A549 (cell line): ENCODE data around the gene SYNPR. TPM values are rescaled to one million over a fixed set of nuclear protein-coding genes. Genes with fewer than 3 reads are reported as not detected.

ENCODE experiments used
- ATAC-seq, 2 experiments: fragments of 200-7000 bp in 1 of 2; fragments of >200 bp in 1 of 2; cut with Nextera tagmentation in 1 of 2; cut with Tn5 transposase in 1 of 2; 3 replicates each; pipeline versions ENCODE4 v1.8.0 to v1.9.1; 2018 to 2020; ENCODE audit warnings: mild to moderate bottlenecking in 1 of 2, moderate library complexity in 1 of 2
- CTCF ChIA-PET: fragments of 300-600 bp; sonication (Branson Sonifier 250); formaldehyde crosslinking; extraction: SDS; loops from one replicate; lab custom pipeline; 2021; ENCODE audit warnings: antibody characterized with exemption, inconsistent platforms; lab: Yijun Ruan, JAX
- POLR2A ChIA-PET: fragments of 350-600 bp; formaldehyde crosslinking; extraction: SDS; loops from one replicate; lab custom pipeline; 2021; ENCODE audit warnings: antibody characterized with exemption, inconsistent platforms; lab: Yijun Ruan, JAX
- DNase-seq, 2 experiments: peaks; one replicate each; pipeline versions ENCODE4 v3.0.0 to v3.0.0-alpha.2; 2011 to 2016; ENCODE audit warnings: low read depth in 1 of 2, low spot score in 1 of 2
- FAIRE-seq: peaks from 2 replicates; lab custom pipeline; 2011; peaks lifted over from hg19 to GRCh38; lab: Jason Lieb, UNC
- H3K27ac ChIP-seq, 2 experiments: fragments of >200 bp; sonication (Bioruptor Twin); formaldehyde crosslinking; 3 replicates each; pipeline ENCODE4 v1.5.1; 2016 to 2017
- H3K4me1 ChIP-seq: fragments of >200 bp; sonication (Bioruptor Twin); formaldehyde crosslinking; 3 replicates; pipeline ENCODE4 v1.6.1; 2016
- H3K4me2 ChIP-seq: fragments of >200 bp; sonication (Bioruptor Twin); formaldehyde crosslinking; 3 replicates; pipeline ENCODE4 v1.6.1; 2016
- H3K4me3 ChIP-seq: fragments of >200 bp; sonication (Bioruptor Twin); formaldehyde crosslinking; 3 replicates; pipeline ENCODE4 v1.5.1; 2016
- H3K9me3 ChIP-seq: fragments of >200 bp; sonication (Bioruptor Twin); formaldehyde crosslinking; 3 replicates; pipeline ENCODE4 v1.6.1; 2016
- CBX2 ChIP-seq: fragments of 200-600 bp; sonication (generic); IDR thresholded peaks from 2 replicates; pipeline ENCODE4 v1.6.1; 2016; ENCODE audit warnings: low read depth, mild to moderate bottlenecking, borderline replicate concordance
- CHD4 ChIP-seq: fragments of 200-600 bp; sonication (generic); IDR thresholded peaks from 2 replicates; pipeline ENCODE4 v1.6.1; 2016; ENCODE audit warnings: antibody characterized with exemption, mild to moderate bottlenecking, borderline replicate concordance
- EHF ChIP-seq: fragments of 250-450 bp; sonication (Bioruptor Pico); IDR thresholded peaks from 2 replicates; pipeline ENCODE4 v1.5.0; 2020; ENCODE audit warnings: mild to moderate bottlenecking
- HOXB5 ChIP-seq: fragments of 250-450 bp; sonication (Bioruptor Pico); IDR thresholded peaks from 2 replicates; pipeline ENCODE4 v1.5.0; 2020; ENCODE audit warnings: mild to moderate bottlenecking, moderate library complexity
- KDM5A ChIP-seq: fragments of 200-600 bp; sonication (generic); IDR thresholded peaks from 2 replicates; pipeline ENCODE4 v1.6.1; 2016; ENCODE audit warnings: antibody characterized with exemption, mild to moderate bottlenecking
- NFE2L2 ChIP-seq: fragments of 150-350 bp; conservative IDR thresholded peaks from 2 replicates; pipeline ENCODE4 v1.6.1; 2014; ENCODE audit warnings: low read length
- POLR2AphosphoS2 ChIP-seq: conservative IDR thresholded peaks from 2 replicates; pipeline ENCODE4 v1.6.1; 2012; ENCODE audit warnings: low read length, improper control_type of control experiment, inconsistent platforms
- RARB ChIP-seq: fragments of 250-450 bp; sonication (Bioruptor Pico); IDR thresholded peaks from 2 replicates; pipeline ENCODE4 v1.8.0; 2021; ENCODE audit warnings: mild to moderate bottlenecking, moderate library complexity
- RCOR1 ChIP-seq: fragments of 150-350 bp; IDR thresholded peaks from 2 replicates; pipeline ENCODE4 v1.6.1; 2014; ENCODE audit warnings: antibody characterized with exemption, low read length, low read depth
- RNF2 ChIP-seq: fragments of 200-600 bp; sonication (generic); IDR thresholded peaks from 2 replicates; pipeline ENCODE4 v1.6.1; 2016; ENCODE audit warnings: low read depth, mild to moderate bottlenecking, antibody characterized with exemption, moderate library complexity, borderline replicate concordance
- SREBF2 ChIP-seq: fragments of 450-650 bp; IDR thresholded peaks from 2 replicates; pipeline ENCODE4 v1.6.1; 2014; ENCODE audit warnings: mild to moderate bottlenecking, moderate library complexity
- ZFP36 ChIP-seq: fragments of 450-650 bp; IDR thresholded peaks from 2 replicates; pipeline ENCODE4 v1.6.1; 2014; ENCODE audit warnings: borderline replicate concordance; ENCODE audit not compliant: partially characterized antibody
- ZSCAN20 ChIP-seq: fragments of 250-450 bp; sonication (Bioruptor Pico); IDR thresholded peaks from 2 replicates; pipeline ENCODE4 v1.8.0; 2022; ENCODE audit warnings: mild to moderate bottlenecking, moderate library complexity
- WGBS: methylation state at CpG from one replicate; pipeline ENCODE4 v1.1.6; 2017; ENCODE audit errors: missing lambda C conversion rate; 5-methylcytosine and 5-hydroxymethylcytosine counted together
- polyA minus RNA-seq: library from RNA; depleted of rRNA, polyadenylated mRNA; stranded (reverse); fragments of >200 nt; gene quantifications from 2 replicates; pipeline ENCODE4 v1.2.3, GENCODE V29; 2011; rRNA and poly(A)+ RNA removed
- polyA plus RNA-seq, 4 experiments: library from polyadenylated mRNA; depleted of rRNA in 3 of 4; stranded (reverse); fragments of >200 nt; fragmentation: RNase III in 1 of 4; extraction: RNeasy Plus Mini Kit Qiagen cat#74134 plus additional on column Dnase treatment in 1 of 4; gene quantifications; 2 replicates in 3 of 4; 3 replicates in 1 of 4; pipeline ENCODE4 v1.2.3, GENCODE V29; 2011 to 2017
- TF ChIP-seq, protein P1 (sequence below): fragments of >200 bp; sonication (Bioruptor Twin); formaldehyde crosslinking; IDR thresholded peaks from 3 replicates; pipeline ENCODE4 v1.5.1; 2016
- TF ChIP-seq, protein P2 (sequence below): fragments of 250-450 bp; sonication (Bioruptor Pico); IDR thresholded peaks from 2 replicates; pipeline ENCODE4 v1.5.0; 2020; ENCODE audit warnings: low read depth, mild to moderate bottlenecking, moderate library complexity
- TF ChIP-seq, protein P3 (sequence below): fragments of 150-350 bp; IDR thresholded peaks from 2 replicates; pipeline ENCODE4 v1.6.1; 2014; ENCODE audit warnings: low read depth, mild to moderate bottlenecking, low read length
- TF ChIP-seq, protein P4 (sequence below): IDR thresholded peaks from 2 replicates; pipeline ENCODE4 v1.6.1; 2012

SYNPR gene
- polyA plus RNA-seq (2011; rRNA removed) (not detected in 2 replicates), polyA plus RNA-seq (2017; fragmentation: RNase III; extraction: RNeasy Plus Mini Kit Qiagen cat#74134 plus additional on column Dnase treatment) (not detected in 3 replicates), polyA minus RNA-seq (not detected in 2 replicates)
- not detected in 2 replicates for polyA plus RNA-seq (2012; cell fraction: cytosol; rRNA removed)
- not detected in 2 replicates for polyA plus RNA-seq (2012; cell fraction: nucleus; rRNA removed)

DNA sequence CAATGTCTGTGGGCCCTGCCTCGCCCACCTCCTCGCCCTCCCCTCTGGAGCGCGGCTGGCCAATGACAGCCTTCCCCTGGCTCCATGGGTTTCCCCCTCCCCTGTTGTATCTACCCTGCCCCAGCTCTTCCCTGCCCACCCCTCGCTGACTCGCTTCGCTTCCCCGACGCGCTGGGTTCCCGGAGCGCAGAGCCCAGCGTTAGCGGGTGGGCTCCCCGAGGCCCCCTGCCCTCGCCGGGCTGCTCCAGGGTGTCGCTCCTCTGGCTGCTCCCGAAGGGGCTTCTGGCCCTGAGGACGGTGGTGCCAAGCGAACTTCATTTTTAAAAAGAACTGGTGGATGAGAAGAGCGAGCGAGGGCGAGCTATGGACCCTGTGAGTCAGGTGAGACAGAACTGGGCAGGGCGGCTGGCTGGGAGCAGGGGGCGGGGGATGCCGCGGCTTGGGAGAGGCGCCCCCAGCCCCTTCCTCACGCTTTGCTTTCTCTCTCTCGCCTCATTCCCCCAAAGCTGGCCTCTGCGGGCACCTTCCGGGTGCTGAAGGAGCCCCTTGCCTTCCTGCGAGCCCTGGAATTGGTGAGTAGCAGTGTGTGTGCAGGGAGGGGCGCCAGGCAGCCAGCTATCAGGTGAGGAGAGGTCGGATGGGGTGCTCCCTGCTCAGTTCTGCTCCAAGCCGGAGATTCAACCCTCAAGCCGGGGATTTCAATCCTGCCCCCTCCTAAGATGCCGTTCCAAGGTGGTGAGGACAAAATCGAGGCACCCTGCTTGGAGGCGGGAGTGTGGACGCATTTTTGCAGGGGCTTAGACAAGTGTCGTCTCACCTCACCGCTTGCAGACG lies at the start of gene SYNPR:
Gene SYNPR, plus strand, starts transcription at position 138 of the 834 bp plus-strand sequence.
- DNase-seq (no peak), ATAC-seq (no peak)
- POLR2A ChIA-PET: no interaction called here

DNA sequence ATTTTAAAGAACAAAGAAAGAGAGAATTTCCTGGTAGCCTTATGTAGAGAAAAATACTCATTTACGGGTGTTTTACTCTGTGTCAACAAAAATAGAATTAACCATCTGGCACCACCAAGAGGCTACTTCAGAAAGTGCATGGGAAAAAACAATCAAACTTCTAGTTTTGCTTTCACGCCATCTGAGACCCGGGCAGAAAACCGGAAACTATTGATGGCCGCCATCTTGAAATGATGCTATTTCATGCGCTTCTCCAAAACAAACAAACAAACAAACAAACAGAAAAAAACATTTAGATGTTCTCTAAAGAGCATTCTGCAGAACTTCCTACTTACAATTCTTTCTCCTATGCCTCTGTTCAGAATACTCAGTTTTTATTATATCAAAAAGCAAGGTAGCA lies 49.4 kb upstream of the SYNPR start:
- WGBS: 4% methylated on average over 6 of the region's 6 CpGs
- FAIRE-seq (no peak), ATAC-seq (peak in 1 of 2 experiments; percentile 32; a peak in 1 of 6 replicates), DNase-seq (peak; percentile 2 to 19)
- ChIA-PET POLR2A (no interaction called here), CTCF (interaction anchor here (1.4 kb wide), 1 partner anchor 22 kb away, joined by 3 read pairs; no protein-coding TSS in a partner anchor)
- Histone ChIP-seq H3K4me1 (no peaks in the 10 kb centered on the region), H3K27ac (no peak overlapping the region), H3K9me3 (no peaks in the 10 kb centered on the region), H3K4me3 (no peak overlapping the region), H3K4me2 (no peak overlapping the region; the same call in 2 of the 3 replicates)
- TF ChIP-seq, protein P1, sequence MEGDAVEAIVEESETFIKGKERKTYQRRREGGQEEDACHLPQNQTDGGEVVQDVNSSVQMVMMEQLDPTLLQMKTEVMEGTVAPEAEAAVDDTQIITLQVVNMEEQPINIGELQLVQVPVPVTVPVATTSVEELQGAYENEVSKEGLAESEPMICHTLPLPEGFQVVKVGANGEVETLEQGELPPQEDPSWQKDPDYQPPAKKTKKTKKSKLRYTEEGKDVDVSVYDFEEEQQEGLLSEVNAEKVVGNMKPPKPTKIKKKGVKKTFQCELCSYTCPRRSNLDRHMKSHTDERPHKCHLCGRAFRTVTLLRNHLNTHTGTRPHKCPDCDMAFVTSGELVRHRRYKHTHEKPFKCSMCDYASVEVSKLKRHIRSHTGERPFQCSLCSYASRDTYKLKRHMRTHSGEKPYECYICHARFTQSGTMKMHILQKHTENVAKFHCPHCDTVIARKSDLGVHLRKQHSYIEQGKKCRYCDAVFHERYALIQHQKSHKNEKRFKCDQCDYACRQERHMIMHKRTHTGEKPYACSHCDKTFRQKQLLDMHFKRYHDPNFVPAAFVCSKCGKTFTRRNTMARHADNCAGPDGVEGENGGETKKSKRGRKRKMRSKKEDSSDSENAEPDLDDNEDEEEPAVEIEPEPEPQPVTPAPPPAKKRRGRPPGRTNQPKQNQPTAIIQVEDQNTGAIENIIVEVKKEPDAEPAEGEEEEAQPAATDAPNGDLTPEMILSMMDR: 0 out of 3 replicates have a peak, but pooled peaks have one; percentile 9
- TF ChIP-seq RNF2: no peak
- TF ChIP-seq ZFP36: no peak

More for the DNA sequence above, at the start of gene SYNPR:
- no peaks in the 10 kb centered on the region for H3K4me1 ChIP-seq
- H3K9me3 ChIP-seq: no peaks in the 10 kb centered on the region
- CTCF ChIA-PET: interaction anchor here (0.6 kb wide), 1 partner anchor 37 kb away, joined by 4 read pairs; no protein-coding TSS in a partner anchor
- no peak for FAIRE-seq
- TF ChIP-seq POLR2AphosphoS2 (no peak), SREBF2 (no peak), NFE2L2 (no peak), RARB (no peak), HOXB5 (CRISPR knock-in tag) (no peak), CHD4 (no peak), CBX2 (no peak), EHF (no peak), KDM5A (no peak), RCOR1 (no peak), ZSCAN20 (CRISPR knock-in tag) (no peak)
- TF ChIP-seq, protein P2, sequence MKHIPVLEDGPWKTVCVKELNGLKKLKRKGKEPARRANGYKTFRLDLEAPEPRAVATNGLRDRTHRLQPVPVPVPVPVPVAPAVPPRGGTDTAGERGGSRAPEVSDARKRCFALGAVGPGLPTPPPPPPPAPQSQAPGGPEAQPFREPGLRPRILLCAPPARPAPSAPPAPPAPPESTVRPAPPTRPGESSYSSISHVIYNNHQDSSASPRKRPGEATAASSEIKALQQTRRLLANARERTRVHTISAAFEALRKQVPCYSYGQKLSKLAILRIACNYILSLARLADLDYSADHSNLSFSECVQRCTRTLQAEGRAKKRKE (CRISPR knock-in tag): no peak
- TF ChIP-seq, protein P3, sequence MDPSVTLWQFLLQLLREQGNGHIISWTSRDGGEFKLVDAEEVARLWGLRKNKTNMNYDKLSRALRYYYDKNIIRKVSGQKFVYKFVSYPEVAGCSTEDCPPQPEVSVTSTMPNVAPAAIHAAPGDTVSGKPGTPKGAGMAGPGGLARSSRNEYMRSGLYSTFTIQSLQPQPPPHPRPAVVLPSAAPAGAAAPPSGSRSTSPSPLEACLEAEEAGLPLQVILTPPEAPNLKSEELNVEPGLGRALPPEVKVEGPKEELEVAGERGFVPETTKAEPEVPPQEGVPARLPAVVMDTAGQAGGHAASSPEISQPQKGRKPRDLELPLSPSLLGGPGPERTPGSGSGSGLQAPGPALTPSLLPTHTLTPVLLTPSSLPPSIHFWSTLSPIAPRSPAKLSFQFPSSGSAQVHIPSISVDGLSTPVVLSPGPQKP: no peak
- TF ChIP-seq, protein P4, sequence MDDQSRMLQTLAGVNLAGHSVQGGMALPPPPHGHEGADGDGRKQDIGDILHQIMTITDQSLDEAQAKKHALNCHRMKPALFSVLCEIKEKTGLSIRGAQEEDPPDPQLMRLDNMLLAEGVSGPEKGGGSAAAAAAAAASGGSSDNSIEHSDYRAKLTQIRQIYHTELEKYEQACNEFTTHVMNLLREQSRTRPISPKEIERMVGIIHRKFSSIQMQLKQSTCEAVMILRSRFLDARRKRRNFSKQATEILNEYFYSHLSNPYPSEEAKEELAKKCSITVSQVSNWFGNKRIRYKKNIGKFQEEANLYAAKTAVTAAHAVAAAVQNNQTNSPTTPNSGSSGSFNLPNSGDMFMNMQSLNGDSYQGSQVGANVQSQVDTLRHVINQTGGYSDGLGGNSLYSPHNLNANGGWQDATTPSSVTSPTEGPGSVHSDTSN: no peak
- H3K27ac ChIP-seq: no peak within 1 kb of the TSS
- WGBS: 17% methylated on average over 20 of the region's 45 CpGs
- no peak within 1 kb of the TSS for H3K4me2 ChIP-seq
- H3K4me3 ChIP-seq: no peak within 1 kb of the TSS
